SIG-M5 treated with dmso at 0.1 percent for 504 hours (cell line): ENCODE measurements around the gene FYB1.

Source experiments
- DNase-seq: peaks from one replicate; lab custom pipeline; 2025; ENCODE audit not compliant: unreplicated experiment; lab: John Stamatoyannopoulos, UW

The FYB1 gene

GRCh38 chr5:39062104-39062503, 157.3 kb downstream of the FYB1 start:
- DNase-seq, result no peak

- DNase-seq, result no peak
Measured at GRCh38 chr5:39059064-39059463, 160.3 kb downstream of the FYB1 start.

GRCh38 chr5:39058178-39058921, 161.0 kb downstream of the FYB1 start:
- no peak for DNase-seq

GRCh38 chr5:39057734-39058133, 161.6 kb downstream of the FYB1 start:
- no peak for DNase-seq

GRCh38 chr5:39055768-39056398, 163.5 kb downstream of the FYB1 start:
- DNase-seq, result no peak
